Nephron (organoid): ENCODE results near the gene SLC19A2.

Source experiments
- H3K27ac Mint-ChIP-seq, 3 experiments: 2 replicates each; pipeline ENCODE4 v1.8.0; 2020; ENCODE audit warnings: mixed read lengths in 3 of 3, mild to moderate bottlenecking in 2 of 3, moderate library complexity in 1 of 3
- H3K27me3 Mint-ChIP-seq: 2 replicates; pipeline ENCODE4 v1.8.0; 2021; ENCODE audit warnings: low read depth, mild to moderate bottlenecking, moderate library complexity, mixed read lengths
- H3K36me3 Mint-ChIP-seq: 2 replicates; pipeline ENCODE4 v1.8.0; 2020; ENCODE audit warnings: low read depth, mixed read lengths
- H3K4me1 Mint-ChIP-seq: 2 replicates; pipeline ENCODE4 v1.8.0; 2020; ENCODE audit warnings: mixed read lengths
- H3K4me3 Mint-ChIP-seq, 3 experiments: 2 replicates each; pipeline ENCODE4 v1.8.0; 2020; ENCODE audit warnings: mild to moderate bottlenecking in 3 of 3, mixed read lengths in 3 of 3, moderate library complexity in 2 of 3
- H3K9me3 Mint-ChIP-seq: 2 replicates; pipeline ENCODE4 v1.8.0; 2020; ENCODE audit warnings: mixed read lengths
- TF ChIP-seq, protein P1 (sequence below), 3 experiments: fragments of 200-600 bp; sonication (generic); IDR thresholded peaks; one replicate each; pipeline ENCODE4 v1.5.0; 2021; ENCODE audit warnings: antibody characterized with exemption in 3 of 3; ENCODE audit not compliant: unreplicated experiment in 3 of 3

The SLC19A2 gene

GRCh38 chr1:169528215-169529067 is 42.7 kb upstream of the SLC19A2 start:
- H3K9me3 Mint-ChIP-seq, result no peaks in the 10 kb centered on the region
- H3K27me3 Mint-ChIP-seq, result no peaks in the 10 kb centered on the region
- H3K4me3 Mint-ChIP-seq, result no peak overlapping the region
- H3K36me3 Mint-ChIP-seq, result no peaks in the 10 kb centered on the region
- peaks cover 11% of the 10 kb centered on the region for H3K4me1 Mint-ChIP-seq
- TF ChIP-seq, protein P1, sequence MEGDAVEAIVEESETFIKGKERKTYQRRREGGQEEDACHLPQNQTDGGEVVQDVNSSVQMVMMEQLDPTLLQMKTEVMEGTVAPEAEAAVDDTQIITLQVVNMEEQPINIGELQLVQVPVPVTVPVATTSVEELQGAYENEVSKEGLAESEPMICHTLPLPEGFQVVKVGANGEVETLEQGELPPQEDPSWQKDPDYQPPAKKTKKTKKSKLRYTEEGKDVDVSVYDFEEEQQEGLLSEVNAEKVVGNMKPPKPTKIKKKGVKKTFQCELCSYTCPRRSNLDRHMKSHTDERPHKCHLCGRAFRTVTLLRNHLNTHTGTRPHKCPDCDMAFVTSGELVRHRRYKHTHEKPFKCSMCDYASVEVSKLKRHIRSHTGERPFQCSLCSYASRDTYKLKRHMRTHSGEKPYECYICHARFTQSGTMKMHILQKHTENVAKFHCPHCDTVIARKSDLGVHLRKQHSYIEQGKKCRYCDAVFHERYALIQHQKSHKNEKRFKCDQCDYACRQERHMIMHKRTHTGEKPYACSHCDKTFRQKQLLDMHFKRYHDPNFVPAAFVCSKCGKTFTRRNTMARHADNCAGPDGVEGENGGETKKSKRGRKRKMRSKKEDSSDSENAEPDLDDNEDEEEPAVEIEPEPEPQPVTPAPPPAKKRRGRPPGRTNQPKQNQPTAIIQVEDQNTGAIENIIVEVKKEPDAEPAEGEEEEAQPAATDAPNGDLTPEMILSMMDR (IDR thresholded peaks at IDR 0.05; ENCODE audit: unreplicated experiment in 3 of 3), result no peak
- peak overlapping the region; percentile 70 to 86 (median 78) for H3K27ac Mint-ChIP-seq

DNA sequence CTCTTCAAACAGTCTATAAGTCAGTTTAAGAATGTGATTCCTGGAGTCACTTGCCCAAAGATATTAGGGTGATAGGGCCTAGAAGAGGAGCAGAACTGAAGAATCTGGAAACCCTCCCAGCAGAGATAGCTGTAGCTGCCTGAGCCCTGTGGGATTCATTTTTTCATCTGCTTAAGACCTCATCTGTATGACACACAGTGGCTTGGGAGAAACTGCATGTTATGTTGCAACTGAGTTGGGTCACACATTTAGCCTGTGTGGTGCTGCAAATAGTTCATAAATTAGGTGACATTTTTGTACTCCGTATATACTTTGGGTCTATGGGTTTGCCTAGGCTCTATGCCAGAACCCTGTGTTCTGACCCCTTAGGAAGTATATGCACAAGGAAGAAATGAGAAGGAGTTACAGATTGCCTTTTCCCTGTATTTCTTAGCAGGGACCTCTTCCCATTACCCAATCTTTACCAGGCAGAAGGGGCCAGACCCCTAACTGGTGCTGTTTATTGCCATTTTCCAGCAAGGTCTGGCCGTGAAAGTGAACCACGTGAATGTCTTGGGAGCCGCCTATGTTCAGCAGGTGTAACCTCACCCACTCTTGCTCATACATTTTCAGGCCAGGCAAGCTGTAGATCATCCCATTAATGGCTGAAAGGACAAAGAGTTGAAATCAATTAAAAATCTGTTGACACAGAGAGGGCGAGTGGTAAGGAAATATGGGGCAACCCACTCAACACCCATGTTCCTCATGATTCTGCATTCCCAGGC is 41.9 kb upstream of the SLC19A2 start:
- peaks cover 11% of the 10 kb centered on the region for H3K4me1 Mint-ChIP-seq
- TF ChIP-seq, protein P1 (IDR thresholded peaks at IDR 0.05; ENCODE audit: unreplicated experiment in 3 of 3), result no peak
- no peaks in the 10 kb centered on the region for H3K36me3 Mint-ChIP-seq
- no peaks in the 10 kb centered on the region for H3K9me3 Mint-ChIP-seq
- H3K27ac Mint-ChIP-seq, result peak overlapping the region in 2 of 3 experiments; percentile 21
- H3K27me3 Mint-ChIP-seq, result no peaks in the 10 kb centered on the region
- no peak overlapping the region for H3K4me3 Mint-ChIP-seq

DNA sequence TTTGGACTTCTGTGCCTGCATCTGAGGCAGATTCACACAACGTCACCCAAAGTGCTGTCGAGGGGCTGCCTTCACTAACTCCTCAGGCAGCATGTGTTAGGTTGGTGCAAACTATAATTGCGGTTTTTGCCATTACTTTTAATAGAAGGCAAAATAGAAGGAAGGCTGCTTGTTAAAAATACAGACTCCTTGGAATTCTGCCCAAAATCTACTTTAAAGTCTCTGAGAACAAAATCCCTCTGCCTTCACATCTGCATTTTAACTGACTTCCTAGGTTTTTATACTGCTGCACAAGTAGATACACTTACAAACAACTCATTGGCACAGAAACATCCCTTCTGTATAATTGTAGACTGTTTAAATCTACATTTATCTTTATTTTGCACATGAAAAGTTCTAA is 41.3 kb upstream of the SLC19A2 start:
- H3K4me1 Mint-ChIP-seq, result peaks cover 11% of the 10 kb centered on the region
- H3K36me3 Mint-ChIP-seq, result no peaks in the 10 kb centered on the region
- no peak overlapping the region for H3K4me3 Mint-ChIP-seq
- no peak overlapping the region for H3K27ac Mint-ChIP-seq
- no peaks in the 10 kb centered on the region for H3K27me3 Mint-ChIP-seq
- H3K9me3 Mint-ChIP-seq, result no peaks in the 10 kb centered on the region
- TF ChIP-seq, protein P1 (IDR thresholded peaks at IDR 0.05; ENCODE audit: unreplicated experiment in 3 of 3), result no peak

GRCh38 chr1:169526120-169526832 is 40.5 kb upstream of the SLC19A2 start:
- Mint-ChIP-seq H3K4me1 (peaks cover 11% of the 10 kb centered on the region), H3K27ac (no peak overlapping the region), H3K27me3 (no peaks in the 10 kb centered on the region), H3K4me3 (no peak overlapping the region), H3K36me3 (no peaks in the 10 kb centered on the region), H3K9me3 (no peaks in the 10 kb centered on the region)
- TF ChIP-seq, protein P1 (IDR thresholded peaks at IDR 0.05; ENCODE audit: unreplicated experiment in 3 of 3), result no peak

- TF ChIP-seq, protein P1 (IDR thresholded peaks at IDR 0.05; ENCODE audit: unreplicated experiment in 3 of 3), result no peak
- Mint-ChIP-seq H3K4me3 (no peak overlapping the region), H3K4me1 (peaks cover 11% of the 10 kb centered on the region), H3K27me3 (no peaks in the 10 kb centered on the region), H3K36me3 (no peaks in the 10 kb centered on the region), H3K27ac (no peak overlapping the region), H3K9me3 (no peaks in the 10 kb centered on the region)
Observed at GRCh38 chr1:169525391-169525790, 39.6 kb upstream of the SLC19A2 start.
